Liver (tissue), 9 donors: ENCODE results near the gene MAN2B1. TPM values are rescaled to one million over a fixed set of nuclear protein-coding genes. Genes with fewer than 3 reads are reported as not detected.

Experiments
- DNase-seq: peaks from one replicate; pipeline ENCODE4 v3.0.0-alpha.2; 2017; ENCODE audit warnings: low spot score
- H3K27ac ChIP-seq, 2 donors: one replicate each; pipeline ENCODE4 v1.7.0; 2013; ENCODE audit warnings: inconsistent platforms in 2 of 2, low read length in 2 of 2, control low read depth in 1 of 2, low read depth in 1 of 2, mild to moderate bottlenecking in 1 of 2
- H3K27me3 ChIP-seq, 4 donors: one replicate each; pipeline versions ENCODE4 v1.6.1 to v1.7.0; 2013; ENCODE audit warnings: low read length in 3 of 4, inconsistent platforms in 1 of 4, mild to moderate bottlenecking in 1 of 4, moderate library complexity in 1 of 4; ENCODE audit not compliant: control insufficient read depth in 4 of 4, insufficient read depth in 4 of 4
- H3K36me3 ChIP-seq, 4 donors: one replicate each; pipeline versions ENCODE4 v1.6.1 to v1.7.0; 2013; ENCODE audit warnings: low read length in 3 of 4, mild to moderate bottlenecking in 3 of 4, low read depth in 1 of 4, moderate library complexity in 1 of 4; ENCODE audit not compliant: control insufficient read depth in 4 of 4, insufficient read depth in 3 of 4
- H3K4me1 ChIP-seq, 4 donors: one replicate each; pipeline versions ENCODE4 v1.6.1 to v1.7.0; 2013; ENCODE audit warnings: low read length in 3 of 4, mild to moderate bottlenecking in 3 of 4, moderate library complexity in 1 of 4; ENCODE audit not compliant: control insufficient read depth in 4 of 4, insufficient read depth in 4 of 4
- H3K4me3 ChIP-seq, 3 donors: one replicate each; pipeline versions ENCODE4 v1.6.1 to v1.7.0; 2013; ENCODE audit warnings: low read length in 3 of 3, control low read depth in 1 of 3, low read depth in 1 of 3, mild to moderate bottlenecking in 1 of 3
- H3K9ac ChIP-seq, 2 donors: one replicate each; pipeline ENCODE4 v1.7.0; 2013; ENCODE audit warnings: low read length in 2 of 2, mild to moderate bottlenecking in 2 of 2, moderate library complexity in 2 of 2, control low read depth in 1 of 2, low read depth in 1 of 2
- H3K9me3 ChIP-seq, 4 donors: one replicate each; pipeline versions ENCODE4 v1.6.1 to v1.7.0; 2013; ENCODE audit warnings: low read length in 3 of 4; ENCODE audit not compliant: control insufficient read depth in 4 of 4
- EGR1 ChIP-seq, 2 donors: IDR thresholded peaks; 2 replicates each; pipeline ENCODE4 v1.6.1; 2016 to 2018; ENCODE audit warnings: antibody characterized with exemption in 2 of 2, low read depth in 2 of 2
- FOXA1 ChIP-seq: IDR thresholded peaks from 2 replicates; pipeline ENCODE4 v1.6.1; 2016; ENCODE audit warnings: antibody characterized with exemption
- GABPA ChIP-seq, 2 donors: IDR thresholded peaks in 1 of 2; conservative IDR thresholded peaks in 1 of 2; 2 replicates each; pipeline ENCODE4 v1.6.1; 2016; ENCODE audit warnings: antibody characterized with exemption in 2 of 2, mild to moderate bottlenecking in 1 of 2, moderate library complexity in 1 of 2
- HNF4A ChIP-seq, 2 donors: conservative IDR thresholded peaks; 2 replicates each; pipeline ENCODE4 v1.6.1; 2016; ENCODE audit warnings: antibody characterized with exemption in 2 of 2, mild to moderate bottlenecking in 2 of 2
- HNF4G ChIP-seq: IDR thresholded peaks from 2 replicates; pipeline ENCODE4 v1.6.1; 2016; ENCODE audit warnings: antibody characterized with exemption
- NR2F2 ChIP-seq: IDR thresholded peaks from 2 replicates; pipeline ENCODE4 v1.6.1; 2016; ENCODE audit warnings: antibody characterized with exemption
- RAD21 ChIP-seq, 2 donors: IDR thresholded peaks; 2 replicates each; pipeline ENCODE4 v1.6.1; 2016; ENCODE audit warnings: antibody characterized with exemption in 2 of 2, mild to moderate bottlenecking in 2 of 2
- RXRA ChIP-seq, 2 donors: IDR thresholded peaks; 2 replicates each; pipeline ENCODE4 v1.6.1; 2017 to 2018; ENCODE audit warnings: antibody characterized with exemption in 2 of 2, mild to moderate bottlenecking in 1 of 2
- SP1 ChIP-seq: IDR thresholded peaks from 2 replicates; pipeline ENCODE4 v1.6.1; 2018; ENCODE audit warnings: antibody characterized with exemption, mild to moderate bottlenecking
- TAF1 ChIP-seq: conservative IDR thresholded peaks from 2 replicates; pipeline ENCODE4 v1.6.1; 2016; ENCODE audit warnings: antibody characterized with exemption, mild to moderate bottlenecking
- YY1 ChIP-seq: IDR thresholded peaks from 2 replicates; pipeline ENCODE4 v1.6.1; 2016; ENCODE audit warnings: antibody characterized with exemption, mild to moderate bottlenecking
- WGBS: extraction: QIAGEN DNeasy Blood & Tissue Kit; methylation state at CpG from one replicate; pipeline ENCODE4 v1.1.7; 2013; 5-methylcytosine and 5-hydroxymethylcytosine counted together
- polyA plus RNA-seq, 2 donors: library from polyadenylated mRNA; stranded (reverse) in 1 of 2; unstranded in 1 of 2; fragments of 200-250 nt in 1 of 2; fragments of >200 nt in 1 of 2; fragmentation: Nextera tagmentation in 1 of 2; extraction: Ambion mirVana in 1 of 2; gene quantifications; one replicate each; pipeline versions ENCODE4 v1.2.1 to v1.2.3, GENCODE V29; 2013 to 2015
- total RNA-seq, 2 donors: library from RNA; depleted of rRNA; stranded (reverse); fragments of >200 nt; gene quantifications; one replicate each; pipeline ENCODE4 v1.2.3, GENCODE V29; 2014
- TF ChIP-seq, protein P1 (sequence below): IDR thresholded peaks from 2 replicates; pipeline ENCODE4 v1.6.1; 2016; ENCODE audit warnings: antibody characterized with exemption
- TF ChIP-seq, protein P2 (sequence below): IDR thresholded peaks from 2 replicates; pipeline ENCODE4 v1.6.1; 2016; ENCODE audit warnings: antibody characterized with exemption
- TF ChIP-seq, protein P3 (sequence below): IDR thresholded peaks from 2 replicates; pipeline ENCODE4 v1.6.1; 2016; ENCODE audit warnings: antibody characterized with exemption, mild to moderate bottlenecking
- TF ChIP-seq, protein P4 (sequence below): IDR thresholded peaks from 2 replicates; pipeline ENCODE4 v1.6.1; 2016; ENCODE audit warnings: antibody characterized with exemption
- TF ChIP-seq, protein P5 (sequence below): fragments of 150-350 bp; IDR thresholded peaks from 2 replicates; pipeline ENCODE4 v1.5.1; 2017; ENCODE audit warnings: improper control_type of control experiment, low read depth, low read length; ENCODE audit not compliant: missing input control
- donor health status: healthy.
- donor health status: healthy.
- donor health status: healthy.
- donor health status: healthy.
- donor health status: healthy.

MAN2B1 gene
- total and polyA plus RNA-seq, 4 donors, result 23.5 to 42.9 (median 35.1) TPM

DNA sequence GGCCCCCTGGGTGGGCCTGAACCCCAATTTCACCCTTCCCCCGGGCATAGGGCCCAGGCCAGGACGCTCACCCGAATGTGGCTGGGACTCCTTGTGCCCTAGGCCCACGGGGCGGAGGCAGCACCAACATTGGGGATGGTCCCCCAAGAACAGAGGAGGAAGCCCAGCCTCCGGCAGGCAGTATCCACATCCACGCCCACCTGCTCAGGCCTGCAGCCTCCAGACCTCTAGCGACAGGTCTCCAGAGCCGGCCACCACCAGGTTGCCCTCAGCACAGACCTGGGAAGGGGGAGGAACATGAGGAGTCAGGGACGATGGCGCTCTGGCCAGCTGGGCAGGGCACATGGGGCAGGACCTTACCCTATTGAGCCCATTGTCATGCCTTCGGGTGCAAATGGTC lies 22.5 kb upstream of the MAN2B1 start:
- Histone ChIP-seq H3K4me1 (no peaks in the 10 kb centered on the region), H3K9me3 (no peaks in the 10 kb centered on the region), H3K27me3 (no peaks in the 10 kb centered on the region), H3K36me3 (no peaks in the 10 kb centered on the region), H3K4me3 (no peak overlapping the region), H3K27ac (no peak overlapping the region), H3K9ac (no peak overlapping the region)
- TF ChIP-seq, protein P1, sequence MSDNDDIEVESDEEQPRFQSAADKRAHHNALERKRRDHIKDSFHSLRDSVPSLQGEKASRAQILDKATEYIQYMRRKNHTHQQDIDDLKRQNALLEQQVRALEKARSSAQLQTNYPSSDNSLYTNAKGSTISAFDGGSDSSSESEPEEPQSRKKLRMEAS, result no peak
- TF ChIP-seq YY1, result no peak
- TF ChIP-seq, protein P2, sequence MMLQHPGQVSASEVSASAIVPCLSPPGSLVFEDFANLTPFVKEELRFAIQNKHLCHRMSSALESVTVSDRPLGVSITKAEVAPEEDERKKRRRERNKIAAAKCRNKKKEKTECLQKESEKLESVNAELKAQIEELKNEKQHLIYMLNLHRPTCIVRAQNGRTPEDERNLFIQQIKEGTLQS, result no peak
- no peak for TF ChIP-seq TAF1
- TF ChIP-seq, protein P3, sequence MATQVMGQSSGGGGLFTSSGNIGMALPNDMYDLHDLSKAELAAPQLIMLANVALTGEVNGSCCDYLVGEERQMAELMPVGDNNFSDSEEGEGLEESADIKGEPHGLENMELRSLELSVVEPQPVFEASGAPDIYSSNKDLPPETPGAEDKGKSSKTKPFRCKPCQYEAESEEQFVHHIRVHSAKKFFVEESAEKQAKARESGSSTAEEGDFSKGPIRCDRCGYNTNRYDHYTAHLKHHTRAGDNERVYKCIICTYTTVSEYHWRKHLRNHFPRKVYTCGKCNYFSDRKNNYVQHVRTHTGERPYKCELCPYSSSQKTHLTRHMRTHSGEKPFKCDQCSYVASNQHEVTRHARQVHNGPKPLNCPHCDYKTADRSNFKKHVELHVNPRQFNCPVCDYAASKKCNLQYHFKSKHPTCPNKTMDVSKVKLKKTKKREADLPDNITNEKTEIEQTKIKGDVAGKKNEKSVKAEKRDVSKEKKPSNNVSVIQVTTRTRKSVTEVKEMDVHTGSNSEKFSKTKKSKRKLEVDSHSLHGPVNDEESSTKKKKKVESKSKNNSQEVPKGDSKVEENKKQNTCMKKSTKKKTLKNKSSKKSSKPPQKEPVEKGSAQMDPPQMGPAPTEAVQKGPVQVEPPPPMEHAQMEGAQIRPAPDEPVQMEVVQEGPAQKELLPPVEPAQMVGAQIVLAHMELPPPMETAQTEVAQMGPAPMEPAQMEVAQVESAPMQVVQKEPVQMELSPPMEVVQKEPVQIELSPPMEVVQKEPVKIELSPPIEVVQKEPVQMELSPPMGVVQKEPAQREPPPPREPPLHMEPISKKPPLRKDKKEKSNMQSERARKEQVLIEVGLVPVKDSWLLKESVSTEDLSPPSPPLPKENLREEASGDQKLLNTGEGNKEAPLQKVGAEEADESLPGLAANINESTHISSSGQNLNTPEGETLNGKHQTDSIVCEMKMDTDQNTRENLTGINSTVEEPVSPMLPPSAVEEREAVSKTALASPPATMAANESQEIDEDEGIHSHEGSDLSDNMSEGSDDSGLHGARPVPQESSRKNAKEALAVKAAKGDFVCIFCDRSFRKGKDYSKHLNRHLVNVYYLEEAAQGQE, result no peak
- TF ChIP-seq GABPA (IDR thresholded peaks at IDR 0.05 in 1 of 2, conservative IDR thresholded peaks at IDR 0.05 in 1 of 2), result no peak
- TF ChIP-seq RXRA (IDR thresholded peaks at IDR 0.05), result no peak
- TF ChIP-seq FOXA1, result no peak
- no peak for TF ChIP-seq SP1
- TF ChIP-seq NR2F2, result no peak
- TF ChIP-seq EGR1 (IDR thresholded peaks at IDR 0.05; ENCODE audit: low read depth in 2 of 2), result no peak
- no peak for TF ChIP-seq HNF4A (conservative IDR thresholded peaks at IDR 0.05)
- TF ChIP-seq RAD21 (IDR thresholded peaks at IDR 0.05), result no peak
- TF ChIP-seq, protein P4, sequence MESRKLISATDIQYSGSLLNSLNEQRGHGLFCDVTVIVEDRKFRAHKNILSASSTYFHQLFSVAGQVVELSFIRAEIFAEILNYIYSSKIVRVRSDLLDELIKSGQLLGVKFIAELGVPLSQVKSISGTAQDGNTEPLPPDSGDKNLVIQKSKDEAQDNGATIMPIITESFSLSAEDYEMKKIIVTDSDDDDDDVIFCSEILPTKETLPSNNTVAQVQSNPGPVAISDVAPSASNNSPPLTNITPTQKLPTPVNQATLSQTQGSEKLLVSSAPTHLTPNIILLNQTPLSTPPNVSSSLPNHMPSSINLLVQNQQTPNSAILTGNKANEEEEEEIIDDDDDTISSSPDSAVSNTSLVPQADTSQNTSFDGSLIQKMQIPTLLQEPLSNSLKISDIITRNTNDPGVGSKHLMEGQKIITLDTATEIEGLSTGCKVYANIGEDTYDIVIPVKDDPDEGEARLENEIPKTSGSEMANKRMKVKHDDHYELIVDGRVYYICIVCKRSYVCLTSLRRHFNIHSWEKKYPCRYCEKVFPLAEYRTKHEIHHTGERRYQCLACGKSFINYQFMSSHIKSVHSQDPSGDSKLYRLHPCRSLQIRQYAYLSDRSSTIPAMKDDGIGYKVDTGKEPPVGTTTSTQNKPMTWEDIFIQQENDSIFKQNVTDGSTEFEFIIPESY, result no peak
- TF ChIP-seq, protein P5, sequence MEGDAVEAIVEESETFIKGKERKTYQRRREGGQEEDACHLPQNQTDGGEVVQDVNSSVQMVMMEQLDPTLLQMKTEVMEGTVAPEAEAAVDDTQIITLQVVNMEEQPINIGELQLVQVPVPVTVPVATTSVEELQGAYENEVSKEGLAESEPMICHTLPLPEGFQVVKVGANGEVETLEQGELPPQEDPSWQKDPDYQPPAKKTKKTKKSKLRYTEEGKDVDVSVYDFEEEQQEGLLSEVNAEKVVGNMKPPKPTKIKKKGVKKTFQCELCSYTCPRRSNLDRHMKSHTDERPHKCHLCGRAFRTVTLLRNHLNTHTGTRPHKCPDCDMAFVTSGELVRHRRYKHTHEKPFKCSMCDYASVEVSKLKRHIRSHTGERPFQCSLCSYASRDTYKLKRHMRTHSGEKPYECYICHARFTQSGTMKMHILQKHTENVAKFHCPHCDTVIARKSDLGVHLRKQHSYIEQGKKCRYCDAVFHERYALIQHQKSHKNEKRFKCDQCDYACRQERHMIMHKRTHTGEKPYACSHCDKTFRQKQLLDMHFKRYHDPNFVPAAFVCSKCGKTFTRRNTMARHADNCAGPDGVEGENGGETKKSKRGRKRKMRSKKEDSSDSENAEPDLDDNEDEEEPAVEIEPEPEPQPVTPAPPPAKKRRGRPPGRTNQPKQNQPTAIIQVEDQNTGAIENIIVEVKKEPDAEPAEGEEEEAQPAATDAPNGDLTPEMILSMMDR, result no peak
- no peak for TF ChIP-seq HNF4G
- WGBS, result 95% methylated on average over 12 of the region's 12 CpGs
- DNase-seq, result no peak
